Lung microvascular endothelial cell (primary cell): ENCODE measurements around the gene NLRC5. TPM values are rescaled to one million over a fixed set of nuclear protein-coding genes. Genes with fewer than 3 reads are reported as not detected.
"Not testable (repeated sequence)": the region's sequence is repeated elsewhere in the genome, so short reads cannot be mapped to it uniquely, and the experiment has no call there.

Source experiments
- DNase-seq, 2 donors: peaks; one replicate each; pipeline versions ENCODE4 v3.0.0 to v3.0.0-alpha.2; 2010; ENCODE audit warnings: low read depth in 2 of 2
- total RNA-seq: library from RNA; depleted of rRNA; stranded (reverse); fragments of >200 nt; gene quantifications from 2 replicates; pipeline ENCODE4 v1.2.1, GENCODE V29; 2014

NLRC5 gene
- total RNA-seq, 1 donor from 2014 or later, result 7.3 TPM

GRCh38 chr16:57070424-57070823 is 81.1 kb downstream of the NLRC5 start:
- DNase-seq, result no peak

DNA sequence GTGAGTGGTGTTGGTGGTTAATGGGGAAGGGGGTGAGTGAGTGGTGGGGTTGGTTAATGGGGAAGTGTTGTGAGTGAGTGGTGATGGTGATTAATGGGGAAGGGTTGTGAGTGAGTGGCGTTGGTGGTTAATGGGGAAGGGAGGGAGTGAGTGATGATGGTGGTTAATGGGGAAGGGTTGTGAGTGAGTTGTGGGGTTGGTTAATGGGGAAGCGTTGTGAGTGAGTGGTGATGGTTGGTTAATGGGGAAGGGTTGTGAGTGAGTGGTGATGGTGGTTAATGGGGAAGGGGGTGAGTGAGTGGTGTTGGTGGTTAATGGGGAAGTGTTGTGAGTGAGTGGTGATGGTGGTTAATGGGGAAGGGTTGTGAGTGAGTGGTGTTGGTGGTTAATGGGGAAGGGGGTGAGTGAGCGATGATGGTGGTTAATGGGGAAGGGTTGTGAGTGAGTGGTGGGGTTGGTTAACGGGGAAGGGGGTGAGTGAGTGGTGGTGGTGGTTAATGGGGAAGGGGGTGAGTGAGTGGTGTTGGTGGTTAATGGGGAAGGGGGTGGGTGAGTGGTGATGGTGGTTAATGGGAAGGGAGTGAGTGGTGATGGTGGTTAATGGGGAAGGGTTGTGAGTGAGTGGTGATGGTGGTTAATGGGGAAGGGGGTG is 81.8 kb downstream of the NLRC5 start:
- DNase-seq, result not testable (repeated sequence)

DNA sequence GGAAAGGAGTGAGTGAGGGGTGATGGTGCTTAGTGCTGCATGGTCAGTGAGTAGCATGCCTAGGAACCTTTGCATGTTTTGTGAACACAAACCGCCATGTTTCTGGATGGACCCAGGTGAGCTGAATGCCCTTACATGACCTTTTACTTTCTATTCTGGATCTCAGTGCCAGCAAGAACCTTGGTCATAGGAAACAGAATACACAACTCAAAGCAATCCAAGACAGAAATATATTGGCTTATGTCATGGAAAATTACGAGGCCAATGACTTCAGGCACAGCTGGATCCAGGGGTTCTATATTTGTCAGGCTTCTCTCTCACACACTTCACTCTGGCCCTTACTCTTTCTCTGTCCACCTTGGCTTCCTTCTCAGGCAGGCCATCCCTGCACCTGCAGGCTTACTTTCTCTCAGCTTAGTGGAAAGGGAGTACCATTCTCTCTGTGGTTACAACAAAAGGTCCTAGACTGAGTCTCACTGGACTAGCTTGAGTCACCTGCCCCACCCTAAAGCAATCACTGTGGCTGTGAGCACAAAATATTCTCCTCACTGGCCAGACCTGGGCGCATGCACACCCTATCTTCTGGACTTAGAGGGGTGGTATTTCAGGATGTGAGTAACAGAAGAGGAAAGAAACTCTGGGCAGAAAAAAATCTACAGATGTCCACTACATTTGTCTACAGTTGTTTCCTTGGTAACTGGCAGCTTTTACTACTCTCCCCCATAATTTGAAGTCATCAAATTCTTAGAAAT is 82.7 kb downstream of the NLRC5 start:
- DNase-seq, result peak; percentile 14 to 87

- no peak for DNase-seq
Measured at GRCh38 chr16:57072616-57073275, 83.4 kb downstream of the NLRC5 start.

DNA sequence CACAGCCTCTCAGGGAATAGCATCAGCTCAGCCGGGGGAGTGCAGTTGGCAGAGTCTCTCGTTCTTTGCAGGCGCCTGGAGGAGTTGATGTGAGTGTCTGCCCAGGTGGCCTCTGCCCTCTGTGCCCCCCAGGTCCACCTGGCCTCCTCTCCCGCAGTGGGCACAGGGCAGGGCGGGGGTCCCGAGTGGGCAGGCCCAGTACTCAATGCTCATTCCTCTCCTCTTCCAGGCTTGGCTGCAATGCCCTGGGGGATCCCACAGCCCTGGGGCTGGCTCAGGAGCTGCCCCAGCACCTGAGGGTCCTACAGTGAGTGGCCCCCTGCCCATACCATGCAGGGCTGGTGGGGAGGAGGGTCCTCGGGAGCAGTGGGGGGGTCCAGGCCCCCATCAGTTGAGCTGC is 88.4 kb downstream of the NLRC5 start:
- no peak for DNase-seq

DNA sequence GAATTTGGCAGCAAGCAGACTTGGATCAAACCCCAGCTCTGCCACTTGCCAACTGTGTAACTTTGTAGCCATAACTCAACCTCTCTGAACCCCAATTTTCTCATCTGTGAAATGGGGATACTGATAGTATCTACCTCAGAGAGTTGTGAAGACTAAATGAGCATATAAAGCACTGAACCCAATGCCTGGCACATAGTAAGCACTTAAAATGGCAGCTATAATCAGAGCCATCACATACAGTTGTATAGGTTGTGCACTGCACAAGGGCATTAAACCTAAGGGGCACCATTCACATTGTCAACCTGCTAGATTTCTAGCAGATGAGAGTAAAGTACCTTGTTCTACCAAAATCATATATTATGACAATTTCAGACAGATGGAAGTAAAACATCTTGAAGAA is 92.4 kb downstream of the NLRC5 start:
- DNase-seq, result no peak

- DNase-seq, result no peak
Measured at GRCh38 chr16:57082664-57083063, 93.3 kb downstream of the NLRC5 start.

GRCh38 chr16:57083485-57084126 is 94.2 kb downstream of the NLRC5 start:
- no peak for DNase-seq

DNA sequence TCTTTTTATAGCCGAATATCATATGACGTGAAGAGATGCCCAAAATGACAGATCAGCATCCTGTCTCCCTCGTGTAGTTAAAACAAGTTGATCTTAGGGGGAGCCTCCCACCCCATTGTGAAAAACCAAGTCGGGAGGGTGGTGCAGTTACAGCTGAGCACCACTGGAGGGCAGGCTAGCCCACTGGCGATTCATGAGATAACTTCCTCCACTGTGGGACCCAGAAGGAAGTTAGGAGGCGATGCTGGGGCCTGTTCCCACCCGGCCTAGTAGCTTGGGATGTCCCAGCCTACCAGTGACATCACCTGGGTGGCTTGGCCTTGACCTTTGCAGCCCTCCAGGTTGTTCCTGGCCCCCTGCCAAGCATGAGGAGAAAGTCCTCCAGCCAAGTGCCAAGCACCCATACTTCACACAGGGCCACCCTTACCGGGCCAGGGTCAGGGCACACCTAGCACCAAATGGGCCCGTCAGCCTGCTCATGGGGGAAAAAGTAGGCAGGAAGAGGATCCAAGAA is 95.0 kb downstream of the NLRC5 start:
- DNase-seq, result peak; percentile 75 to 82

DNA sequence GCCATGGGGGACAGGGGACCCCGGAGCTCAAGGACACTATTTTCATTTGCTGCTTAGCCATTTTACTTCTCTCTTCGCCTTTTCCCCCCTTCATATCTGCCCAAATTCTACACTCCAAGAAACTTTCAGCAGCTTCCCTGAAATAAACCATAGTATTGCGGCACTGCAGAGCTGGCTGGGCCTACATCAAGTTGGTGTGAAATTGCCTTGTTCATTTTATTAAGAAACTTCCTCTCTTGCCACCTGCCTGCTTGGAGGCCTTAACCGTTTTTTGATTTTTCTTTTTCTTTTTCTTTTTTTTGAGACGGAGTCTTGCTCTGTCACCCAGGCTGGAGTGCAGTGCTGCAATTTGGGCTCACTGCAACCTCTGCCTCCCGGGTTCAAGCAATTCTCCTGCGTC is 95.6 kb downstream of the NLRC5 start:
- no peak for DNase-seq

- no peak for DNase-seq
Measured at GRCh38 chr16:57087003-57087402, 97.6 kb downstream of the NLRC5 start.

DNA sequence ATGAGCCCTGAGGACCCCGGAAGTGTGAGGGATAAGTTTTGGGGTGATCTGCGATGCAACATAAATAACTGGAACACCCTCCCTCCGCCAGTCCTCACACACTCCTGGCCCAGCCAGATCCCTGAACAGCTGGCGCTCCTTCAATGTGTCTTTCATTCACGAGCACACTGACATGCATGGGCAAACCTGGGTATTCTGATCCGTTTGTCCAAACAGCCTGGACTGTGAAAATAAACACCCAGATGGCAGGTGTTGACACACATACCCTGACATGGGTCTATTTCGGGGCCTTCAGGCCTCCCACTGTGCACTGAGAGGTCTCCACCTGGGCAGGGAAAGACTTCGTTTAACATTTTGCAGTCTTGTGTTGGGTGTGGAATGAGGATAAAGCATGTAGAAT is 100.0 kb downstream of the NLRC5 start:
- no peak for DNase-seq

DNA sequence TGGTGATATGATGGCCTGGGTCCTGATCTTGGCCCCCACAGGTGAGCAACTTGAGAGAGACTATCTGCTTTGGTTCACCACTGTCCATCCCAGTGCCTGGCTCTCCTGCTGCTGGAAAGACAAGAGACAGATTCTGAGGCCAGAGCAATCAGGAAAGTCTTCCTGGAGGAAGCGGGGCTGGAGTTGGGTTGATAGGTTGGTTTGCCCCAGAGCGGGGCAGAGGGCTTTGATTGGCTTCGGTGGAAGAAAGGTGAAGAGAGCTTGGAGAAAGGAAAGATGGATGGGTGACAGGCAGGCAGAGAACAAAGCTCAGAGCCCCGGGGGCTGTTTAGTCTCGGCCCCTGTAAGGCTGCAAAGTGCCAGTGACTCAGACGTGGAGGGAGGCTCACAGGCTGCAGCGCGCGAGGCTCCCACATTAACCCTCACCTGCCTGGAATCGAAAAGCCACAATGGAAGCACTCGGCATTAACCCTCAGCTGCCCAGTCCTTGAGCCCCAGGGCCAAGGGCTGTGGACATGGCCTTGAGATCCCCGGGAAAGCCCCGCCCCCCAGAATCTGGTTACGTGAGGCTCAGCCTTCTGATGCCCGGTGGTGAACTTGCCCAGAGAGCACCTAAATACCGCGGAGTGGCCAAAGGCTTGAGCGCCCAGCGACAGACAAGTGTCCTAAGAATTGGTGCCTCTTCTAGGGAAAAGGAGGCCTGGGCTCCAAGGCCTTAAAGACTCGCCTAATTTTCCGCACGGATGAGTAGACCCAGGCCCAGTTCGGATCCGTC is 102.0 kb downstream of the NLRC5 start:
- peak; percentile 26 to 53 for DNase-seq

DNA sequence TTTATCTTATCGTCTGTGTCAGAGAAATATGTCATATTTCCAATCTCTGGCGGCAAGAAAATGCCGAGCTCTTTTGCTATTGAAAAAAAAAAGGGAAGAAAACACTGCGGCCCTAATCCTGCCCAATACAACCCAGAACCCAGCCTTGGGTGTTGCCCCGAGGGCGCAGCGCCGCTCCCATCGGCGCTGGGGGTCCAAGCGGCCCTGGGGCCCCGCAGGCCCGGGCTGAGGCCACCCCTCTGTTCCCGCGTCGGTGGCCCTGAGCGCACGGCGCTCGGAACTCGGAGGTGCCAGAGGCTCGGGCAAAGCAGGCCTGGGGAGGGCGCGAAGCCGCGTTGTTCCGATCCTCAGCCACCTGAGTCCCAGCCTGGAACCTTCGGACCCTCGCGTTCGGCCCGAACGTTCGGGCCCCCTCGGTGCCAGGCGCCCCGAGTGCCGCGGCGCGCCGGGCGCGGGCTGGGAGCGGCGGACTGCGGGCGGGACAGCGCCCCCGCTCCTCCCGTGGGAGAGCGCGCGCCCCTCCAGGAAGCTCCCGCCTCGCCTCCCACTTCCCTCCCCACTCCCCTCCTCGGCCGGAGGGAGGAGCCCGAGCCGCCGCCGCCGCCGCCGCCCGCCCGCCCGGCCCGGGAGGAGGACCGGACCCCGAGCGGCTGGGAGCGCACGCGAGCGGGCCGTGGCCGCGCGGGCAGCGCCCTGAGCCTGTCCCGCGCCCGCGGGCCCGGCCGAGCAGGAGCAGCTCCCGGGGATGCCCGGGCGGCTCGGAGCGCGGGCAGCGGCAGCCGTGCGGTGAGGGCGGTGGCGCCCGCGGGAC is 102.8 kb downstream of the NLRC5 start, which contains the start of gene CPNE2:
Gene CPNE2 (plus strand): TSS at position 609 of the 811 bp plus-strand sequence. CDS start 18,160 bp downstream, outside the sequence.
- DNase-seq, result peak; percentile 68 to 81

GRCh38 chr16:57092786-57093411 is 103.5 kb downstream of the NLRC5 start:
- DNase-seq, result peak; percentile 39 to 58

- DNase-seq, result peak; percentile 34 to 58
Measured at GRCh38 chr16:57093666-57094564, 104.6 kb downstream of the NLRC5 start.

DNA sequence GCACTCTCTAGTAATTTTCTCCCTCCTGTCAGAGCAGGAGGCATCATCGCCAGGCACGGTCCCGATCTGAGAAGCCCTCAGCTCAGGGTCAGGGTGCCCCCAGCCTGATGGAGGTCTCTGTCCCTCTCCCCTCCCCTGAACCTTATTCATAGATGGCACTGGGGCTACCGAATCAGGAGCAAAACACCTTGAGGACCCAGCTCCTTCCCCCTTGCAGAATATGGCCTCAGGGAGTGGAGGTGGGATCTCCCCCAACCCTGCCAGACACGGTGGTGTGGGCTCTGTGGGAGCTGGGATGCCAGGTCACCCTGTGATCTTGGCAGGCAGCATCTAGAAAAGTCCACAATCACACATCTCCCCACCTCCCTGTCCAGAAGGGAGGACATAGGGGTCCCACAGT is 105.6 kb downstream of the NLRC5 start:
- no peak for DNase-seq

DNA sequence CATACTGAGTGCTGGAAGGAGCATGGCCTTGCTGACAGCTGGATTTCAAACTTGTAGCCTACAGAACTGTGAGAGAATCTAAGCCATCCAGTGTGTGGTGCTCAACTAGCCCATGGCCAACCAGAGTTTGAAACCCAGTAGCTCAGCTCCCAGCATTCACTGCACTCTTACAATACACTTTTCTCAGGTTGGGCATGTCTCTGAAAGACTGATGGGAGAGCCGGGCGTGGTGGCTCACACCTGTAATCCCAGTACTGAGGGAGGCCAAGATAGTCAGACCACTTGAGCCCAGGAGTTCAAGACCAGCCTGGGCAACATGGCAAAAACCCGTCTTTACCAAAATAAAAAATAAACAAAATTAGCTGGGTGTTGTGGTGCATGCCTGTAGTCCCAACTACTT is 106.8 kb downstream of the NLRC5 start:
- DNase-seq, result no peak

GRCh38 chr16:57096793-57097192 is 107.4 kb downstream of the NLRC5 start:
- DNase-seq, result no peak
